Gastrocnemius medialis (tissue), 4 donors: Measurements from ENCODE around the gene WLS.

Experiments used
- CTCF ChIP-seq, 5 experiments: fragments of 450-650 bp in 3 of 5; fragments of 200-600 bp in 2 of 5; sonication (generic) in 2 of 5; IDR thresholded peaks in 4 of 5; conservative IDR thresholded peaks in 1 of 5; 1 replicate in 4 of 5; 2 replicates in 1 of 5; pipeline ENCODE4 v1.5.1; 2016 to 2019; ENCODE audit warnings: antibody characterized with exemption in 5 of 5, mild to moderate bottlenecking in 3 of 5, moderate library complexity in 3 of 5
- POLR2A ChIP-seq, 2 donors: fragments of 450-650 bp; IDR thresholded peaks; one replicate each; pipeline ENCODE4 v1.6.1; 2017; ENCODE audit warnings: antibody characterized with exemption in 2 of 2, mild to moderate bottlenecking in 2 of 2, moderate library complexity in 2 of 2

- TF ChIP-seq POLR2A (IDR thresholded peaks at IDR 0.05) (no peak), CTCF (IDR thresholded peaks at IDR 0.05 in 4 of 5, conservative IDR thresholded peaks at IDR 0.05 in 1 of 5) (no peak)
Measured at GRCh38 chr1:68128820-68129219, 103.5 kb downstream of the WLS start.
